ENCODE results near the gene PGP.

The PGP gene

DNA sequence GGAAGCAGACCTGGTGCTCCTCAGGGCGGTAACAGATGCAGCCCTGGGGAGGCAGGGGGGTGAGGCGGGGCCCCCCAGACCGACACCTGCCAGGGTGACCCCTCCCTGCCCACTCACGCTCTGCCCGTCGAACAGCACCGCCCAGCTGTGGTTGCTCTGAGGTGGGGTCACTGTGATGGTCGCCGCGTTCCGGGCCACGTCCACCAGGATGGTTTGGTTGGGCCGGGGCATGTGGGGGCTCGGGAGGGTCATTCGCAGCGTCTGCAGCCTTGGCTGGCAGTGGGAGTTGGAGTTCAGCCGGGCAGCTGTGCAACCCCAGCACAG lies 4.7 kb downstream of the PGP start:
- H3K27me3 ChIP-seq (replicated peaks; ENCODE audit: control insufficient read depth, insufficient read depth, low read length): no peaks in the 10 kb centered on the region
- no peak overlapping the region for H3K4me3 ChIP-seq (replicated peaks; ENCODE audit: low read depth, low read length)
- H3K36me3 ChIP-seq (ENCODE audit: control insufficient read depth, insufficient read depth, low read length): peaks cover 16% of the 10 kb centered on the region
- no peak for DNase-seq (ENCODE audit: extremely low read depth, insufficient read length)
- TF ChIP-seq, protein P1, sequence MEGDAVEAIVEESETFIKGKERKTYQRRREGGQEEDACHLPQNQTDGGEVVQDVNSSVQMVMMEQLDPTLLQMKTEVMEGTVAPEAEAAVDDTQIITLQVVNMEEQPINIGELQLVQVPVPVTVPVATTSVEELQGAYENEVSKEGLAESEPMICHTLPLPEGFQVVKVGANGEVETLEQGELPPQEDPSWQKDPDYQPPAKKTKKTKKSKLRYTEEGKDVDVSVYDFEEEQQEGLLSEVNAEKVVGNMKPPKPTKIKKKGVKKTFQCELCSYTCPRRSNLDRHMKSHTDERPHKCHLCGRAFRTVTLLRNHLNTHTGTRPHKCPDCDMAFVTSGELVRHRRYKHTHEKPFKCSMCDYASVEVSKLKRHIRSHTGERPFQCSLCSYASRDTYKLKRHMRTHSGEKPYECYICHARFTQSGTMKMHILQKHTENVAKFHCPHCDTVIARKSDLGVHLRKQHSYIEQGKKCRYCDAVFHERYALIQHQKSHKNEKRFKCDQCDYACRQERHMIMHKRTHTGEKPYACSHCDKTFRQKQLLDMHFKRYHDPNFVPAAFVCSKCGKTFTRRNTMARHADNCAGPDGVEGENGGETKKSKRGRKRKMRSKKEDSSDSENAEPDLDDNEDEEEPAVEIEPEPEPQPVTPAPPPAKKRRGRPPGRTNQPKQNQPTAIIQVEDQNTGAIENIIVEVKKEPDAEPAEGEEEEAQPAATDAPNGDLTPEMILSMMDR (IDR thresholded peaks at IDR 0.05; ENCODE audit: insufficient read depth, low read length, poor library complexity, severe bottlenecking): no peak

DNA sequence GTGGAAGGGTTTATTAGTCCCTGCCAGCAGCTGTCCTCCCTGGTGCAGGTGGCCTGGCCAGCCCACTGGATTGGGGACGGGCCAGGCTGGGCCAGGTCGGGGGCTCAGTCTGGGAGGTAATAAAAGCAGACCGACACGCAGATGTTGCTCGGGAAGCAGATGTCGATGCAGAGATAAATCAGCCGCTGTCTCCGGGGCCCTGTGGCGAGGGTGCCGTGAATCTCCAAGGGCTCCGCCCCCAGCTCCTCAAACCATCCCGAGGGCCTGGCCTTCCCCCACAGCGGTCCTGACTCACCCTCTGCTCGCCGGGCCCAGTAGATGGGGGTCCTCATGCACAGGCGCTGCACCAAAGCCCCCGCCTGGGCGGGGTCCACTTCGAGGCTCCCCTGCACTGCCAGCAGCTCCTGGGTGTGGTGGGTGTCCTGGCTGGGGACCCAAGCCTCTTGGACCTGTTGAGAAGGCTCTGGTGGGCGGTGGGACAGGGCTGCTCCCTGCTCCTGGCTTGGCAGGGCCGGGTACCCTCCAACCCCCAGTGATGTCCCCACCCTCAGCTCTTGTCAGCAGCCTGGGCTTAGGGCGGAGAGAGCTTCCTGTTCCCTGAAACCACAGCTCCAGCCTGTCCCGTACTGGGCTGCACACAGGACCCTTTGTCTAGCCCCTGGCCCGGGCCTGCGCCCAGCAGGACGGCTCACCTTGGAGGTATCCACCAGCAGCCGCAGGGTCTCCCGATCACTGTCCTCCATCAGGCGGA lies 5.2 kb downstream of the PGP start:
- TF ChIP-seq, protein P1 (IDR thresholded peaks at IDR 0.05; ENCODE audit: insufficient read depth, low read length, poor library complexity, severe bottlenecking): no peak
- peaks cover 16% of the 10 kb centered on the region for H3K36me3 ChIP-seq (ENCODE audit: control insufficient read depth, insufficient read depth, low read length)
- DNase-seq (ENCODE audit: extremely low read depth, insufficient read length): no peak

DNA sequence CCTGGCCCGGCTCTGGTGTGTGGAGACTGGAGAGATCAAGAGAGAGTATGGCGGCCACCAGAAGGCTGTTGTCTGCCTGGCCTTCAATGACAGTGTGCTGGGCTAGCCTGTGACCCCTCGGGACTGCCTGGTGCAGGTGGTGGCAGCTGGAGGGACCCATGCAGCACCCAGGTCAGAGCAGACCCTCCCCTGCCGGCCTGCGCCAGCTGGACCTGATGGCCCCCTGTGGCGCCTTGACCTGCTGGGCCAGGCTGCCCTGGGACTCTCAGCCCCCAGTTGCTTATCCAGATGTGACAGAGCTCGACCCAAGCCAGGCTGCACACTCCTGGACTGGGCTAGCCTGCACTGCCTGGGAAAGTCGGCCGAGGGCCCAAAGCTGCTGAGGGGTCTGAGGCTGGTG lies 5.9 kb downstream of the PGP start:
- H3K36me3 ChIP-seq (ENCODE audit: control insufficient read depth, insufficient read depth, low read length): peaks cover 16% of the 10 kb centered on the region
- TF ChIP-seq, protein P1 (IDR thresholded peaks at IDR 0.05; ENCODE audit: insufficient read depth, low read length, poor library complexity, severe bottlenecking): no peak
- H3K4me3 ChIP-seq (replicated peaks; ENCODE audit: low read depth, low read length): no peak overlapping the region
- no peak for DNase-seq (ENCODE audit: extremely low read depth, insufficient read length)
- no peaks in the 10 kb centered on the region for H3K27me3 ChIP-seq (replicated peaks; ENCODE audit: control insufficient read depth, insufficient read depth, low read length)

More for the DNA sequence above, 5.2 kb downstream of the PGP start:
- Histone ChIP-seq H3K4me3 (replicated peaks; ENCODE audit: low read depth, low read length) (no peak overlapping the region), H3K27me3 (replicated peaks; ENCODE audit: control insufficient read depth, insufficient read depth, low read length) (no peaks in the 10 kb centered on the region)

DNA sequence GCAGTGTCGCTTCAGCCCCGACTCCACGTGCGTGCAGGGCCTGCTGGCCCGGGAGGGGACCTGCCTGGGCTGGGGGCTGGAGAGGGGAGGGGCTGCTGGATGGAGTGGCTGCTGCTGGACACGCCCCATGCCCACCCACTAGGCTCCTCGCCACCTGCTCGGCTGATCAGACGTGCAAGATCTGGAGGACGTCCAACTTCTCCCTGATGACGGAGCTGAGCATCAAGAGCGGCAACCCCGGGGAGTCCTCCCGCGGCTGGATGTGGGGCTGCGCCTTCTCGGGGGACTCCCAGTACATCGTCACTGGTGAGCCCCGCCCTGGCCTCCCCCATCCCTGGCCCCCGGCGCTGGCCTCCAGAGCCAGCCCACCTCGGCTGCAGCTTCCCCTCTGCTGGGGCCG lies 6.3 kb downstream of the PGP start:
- TF ChIP-seq, protein P1 (IDR thresholded peaks at IDR 0.05; ENCODE audit: insufficient read depth, low read length, poor library complexity, severe bottlenecking): no peak
- peaks cover 16% of the 10 kb centered on the region for H3K36me3 ChIP-seq (ENCODE audit: control insufficient read depth, insufficient read depth, low read length)
- no peak for DNase-seq (ENCODE audit: extremely low read depth, insufficient read length)
- H3K4me3 ChIP-seq (replicated peaks; ENCODE audit: low read depth, low read length): no peak overlapping the region
- no peaks in the 10 kb centered on the region for H3K27me3 ChIP-seq (replicated peaks; ENCODE audit: control insufficient read depth, insufficient read depth, low read length)

DNA sequence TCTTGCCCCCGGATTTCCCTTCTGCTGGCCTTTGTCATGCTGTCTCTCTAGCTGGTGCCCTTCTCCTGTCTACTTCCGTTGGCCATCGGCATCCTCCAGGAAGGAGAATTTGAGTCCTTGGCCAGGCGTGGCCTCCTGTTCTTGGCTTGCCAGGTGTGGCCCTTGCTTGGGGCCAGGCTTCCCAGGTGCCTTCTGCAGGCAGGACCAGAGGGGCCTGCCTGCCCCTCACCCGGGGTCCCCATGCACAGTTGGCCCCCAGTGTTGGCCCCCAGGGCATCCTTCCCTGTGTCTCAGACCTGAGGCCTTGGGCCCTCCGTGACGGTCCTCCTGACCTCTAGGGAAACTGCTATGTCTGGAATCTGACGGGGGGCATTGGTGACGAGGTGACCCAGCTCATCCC lies 6.8 kb downstream of the PGP start:
- Histone ChIP-seq H3K4me3 (replicated peaks; ENCODE audit: low read depth, low read length) (no peak overlapping the region), H3K27me3 (replicated peaks; ENCODE audit: control insufficient read depth, insufficient read depth, low read length) (no peaks in the 10 kb centered on the region), H3K36me3 (ENCODE audit: control insufficient read depth, insufficient read depth, low read length) (peaks cover 16% of the 10 kb centered on the region)
- TF ChIP-seq, protein P1 (IDR thresholded peaks at IDR 0.05; ENCODE audit: insufficient read depth, low read length, poor library complexity, severe bottlenecking): no peak
- DNase-seq (ENCODE audit: extremely low read depth, insufficient read length): no peak
